Hypothalamus (tissue), 51 donors: ENCODE results near the gene NSL1.
"Not testable (repeated sequence)": the region's sequence is repeated elsewhere in the genome, so short reads cannot be mapped to it uniquely, and the experiment has no call there.

Experiments used
- DNase-seq, 51 donors: peaks; one replicate each; lab custom pipeline; 2025; lab: John Stamatoyannopoulos, UW

The NSL1 gene

DNA sequence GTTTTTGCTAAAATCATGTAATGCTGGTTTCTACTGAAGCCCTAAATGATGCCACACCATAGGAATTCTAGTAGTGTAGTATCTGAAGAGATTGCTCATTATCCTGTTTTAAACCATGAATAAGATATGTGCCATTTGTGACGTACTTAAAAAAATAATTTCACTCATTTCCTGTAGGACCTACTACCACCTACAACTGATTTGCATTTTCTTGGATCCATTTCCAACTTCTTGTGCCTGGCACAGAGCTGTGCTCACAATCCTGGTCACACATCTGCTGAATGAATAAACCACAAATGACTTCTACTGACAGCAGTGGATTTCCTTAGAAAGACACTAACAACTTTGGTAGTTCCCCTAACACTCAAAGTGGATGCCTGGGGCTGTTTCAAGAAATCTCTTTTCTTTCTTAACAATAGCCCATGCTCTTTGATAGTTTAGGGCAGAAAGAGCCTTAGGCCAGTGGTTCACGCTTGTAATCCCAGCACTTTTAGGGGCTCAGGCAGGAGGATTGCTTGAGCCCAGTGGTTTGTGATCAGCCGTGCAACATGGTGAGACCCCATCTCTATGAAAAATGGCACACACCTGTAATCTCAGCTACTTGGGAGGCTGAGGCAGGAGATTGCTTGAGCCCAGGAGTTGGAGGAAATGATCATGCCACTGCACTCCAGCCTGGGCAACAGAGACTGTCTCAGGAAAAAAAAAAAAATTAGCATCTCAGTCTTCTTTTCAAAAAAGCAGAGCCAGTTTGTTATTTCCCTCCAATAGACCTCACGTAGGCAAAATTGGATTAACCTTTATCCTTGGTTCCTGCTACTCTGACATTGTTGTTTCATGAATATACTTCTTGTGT lies 78.9 kb downstream of the NSL1 start:
- no peak for DNase-seq

DNA sequence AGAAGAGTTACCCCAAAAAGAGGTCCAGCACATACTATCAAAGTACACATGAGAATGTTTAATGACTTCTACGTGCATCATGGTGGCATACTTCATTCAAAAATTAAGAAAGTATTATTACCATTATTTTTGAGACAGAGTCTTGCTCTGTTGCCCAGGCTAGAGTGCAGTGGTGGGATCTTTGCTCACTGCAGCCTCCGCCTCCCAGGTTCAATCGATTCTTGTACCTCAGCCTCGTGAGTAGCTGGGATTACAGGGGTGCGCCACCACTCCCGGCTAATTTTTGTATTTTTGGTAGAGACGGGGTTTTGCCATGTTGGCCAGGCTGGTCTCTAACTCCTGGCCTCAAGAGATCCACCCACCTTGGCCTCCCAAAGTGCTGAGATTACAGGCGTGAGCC lies 79.6 kb downstream of the NSL1 start:
- DNase-seq: not testable (repeated sequence)

DNA sequence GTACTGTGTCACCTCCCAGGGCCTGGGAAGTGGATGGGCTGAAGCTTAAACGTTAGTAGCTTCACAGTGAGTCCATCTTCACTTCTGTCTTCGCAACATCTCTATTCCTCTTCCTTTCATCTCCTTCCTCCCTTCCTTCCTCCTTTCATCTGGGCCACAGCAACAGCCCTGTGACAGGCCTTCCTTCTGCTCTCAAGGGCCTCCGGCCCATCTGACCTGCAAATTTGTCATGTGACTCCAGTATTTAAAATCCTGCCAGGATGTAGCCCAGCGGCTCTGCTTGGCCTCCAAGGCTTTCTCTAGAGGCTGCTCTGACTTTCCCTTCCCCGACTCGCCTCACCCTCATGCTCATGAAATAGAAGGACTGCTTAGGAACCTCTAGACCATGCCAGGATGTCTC lies 81.0 kb downstream of the NSL1 start:
- DNase-seq: peak in 1 of 51 donors; percentile 14

DNA sequence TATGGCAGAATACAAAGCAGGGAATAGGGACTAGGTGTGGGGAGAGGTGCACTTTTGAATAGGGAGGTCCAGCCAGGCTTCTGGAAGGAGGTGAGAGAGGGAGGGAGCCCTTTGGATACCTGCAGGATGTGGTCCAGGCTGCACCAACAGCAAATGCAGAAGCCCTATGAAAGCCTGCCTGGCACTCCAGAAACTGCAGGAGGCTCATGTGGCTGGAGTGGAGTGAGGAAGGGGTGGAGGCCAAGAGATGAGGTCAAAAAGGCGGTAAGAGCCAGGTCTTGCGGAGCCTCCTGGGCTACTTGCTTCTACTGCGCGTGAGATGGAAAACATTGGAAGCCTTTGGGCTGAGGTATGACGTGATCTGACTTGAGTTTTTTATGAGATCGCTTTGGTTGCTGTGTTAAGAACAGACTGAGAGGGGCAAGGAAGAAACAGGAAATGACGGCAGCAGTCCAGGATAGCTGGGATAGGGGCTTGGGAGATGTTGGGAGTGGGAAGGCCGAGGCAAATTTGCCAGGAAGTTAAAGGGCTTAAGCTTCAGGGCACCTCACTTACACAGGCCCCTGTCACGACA lies 87.5 kb downstream of the NSL1 start:
- DNase-seq: no peak

DNA sequence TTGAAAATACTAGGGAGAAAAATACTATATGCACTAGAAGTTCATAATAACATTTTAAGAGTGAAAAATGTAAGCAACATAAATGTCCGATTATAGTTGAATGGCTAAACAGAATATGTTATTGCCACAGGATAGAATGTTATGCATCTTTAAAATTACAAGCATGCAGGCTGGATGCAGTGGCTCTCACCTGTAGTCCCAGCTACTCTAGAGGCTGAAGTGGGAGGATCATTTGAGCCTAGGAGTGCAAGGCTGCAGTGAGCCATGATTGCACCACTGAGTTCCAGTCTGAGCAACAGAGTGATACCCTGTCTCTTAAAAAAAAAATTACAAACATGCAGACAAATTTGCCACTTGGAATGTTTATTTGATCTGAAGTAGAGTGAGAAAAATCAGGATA lies 88.9 kb downstream of the NSL1 start:
- no peak for DNase-seq

DNA sequence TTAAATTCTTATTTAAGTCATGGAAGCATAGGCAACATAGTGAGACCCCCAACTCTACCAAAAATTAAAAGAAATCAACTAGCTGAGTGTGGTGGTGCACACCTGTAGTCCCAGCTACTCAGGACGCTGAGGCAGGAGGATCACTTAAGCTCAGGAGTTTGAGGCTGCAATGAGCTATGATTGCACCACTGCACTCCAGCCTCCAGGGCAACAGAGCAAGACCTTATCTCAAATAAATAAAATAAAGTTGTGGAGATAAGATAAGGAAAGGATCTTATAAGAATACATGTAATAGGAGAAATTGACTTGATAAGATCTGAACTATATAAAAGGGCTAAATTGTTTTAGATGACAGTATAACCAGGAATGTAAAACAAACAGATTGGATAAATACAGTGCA lies 89.7 kb downstream of the NSL1 start:
- DNase-seq: no peak

DNA sequence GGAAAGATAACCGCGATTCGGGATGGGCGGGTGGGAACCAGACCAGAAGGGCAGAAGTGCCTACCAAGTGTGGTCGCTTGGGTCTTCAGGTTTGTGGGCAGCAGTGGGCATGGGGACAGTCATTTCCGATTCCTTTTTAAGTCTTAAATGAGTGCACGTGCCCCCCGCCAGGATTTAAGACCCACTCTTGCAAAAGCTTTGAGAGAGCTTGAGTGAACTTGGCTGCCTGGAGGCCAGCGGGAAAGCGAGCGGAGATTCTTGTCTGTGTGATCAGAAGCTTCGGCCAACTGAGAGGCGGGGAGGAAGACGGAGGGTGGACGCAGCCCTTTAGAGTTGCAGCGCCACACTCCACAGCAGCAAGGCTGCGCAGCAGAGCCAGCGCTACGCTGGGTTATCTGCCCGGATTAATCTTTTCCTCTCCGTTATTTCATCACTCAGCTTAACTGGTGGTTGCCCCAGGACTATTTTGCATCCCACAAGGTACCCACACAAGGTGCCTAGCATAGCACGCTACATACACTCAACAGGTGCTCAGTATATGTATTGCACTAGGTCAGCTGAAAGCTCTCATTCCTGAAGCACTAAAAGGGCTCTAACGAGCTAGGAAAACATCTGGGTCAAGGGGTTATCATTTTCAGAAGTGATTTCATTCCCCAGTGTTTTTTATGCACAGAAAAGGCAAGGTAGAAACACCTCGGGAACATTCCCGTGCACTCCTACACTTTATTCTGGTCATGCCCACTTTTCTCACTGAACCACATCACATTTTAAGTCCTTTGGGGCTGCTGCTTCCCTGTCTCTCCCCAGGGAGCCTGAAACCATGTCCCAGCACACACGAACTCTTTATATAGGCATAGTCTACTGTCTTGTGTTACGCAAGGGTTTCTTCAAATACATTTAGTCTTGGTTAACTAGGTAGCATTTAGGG lies 90.4 kb downstream of the NSL1 start:
- peak in 29 of 51 donors; percentile 4 to 65 (median 26) for DNase-seq

DNA sequence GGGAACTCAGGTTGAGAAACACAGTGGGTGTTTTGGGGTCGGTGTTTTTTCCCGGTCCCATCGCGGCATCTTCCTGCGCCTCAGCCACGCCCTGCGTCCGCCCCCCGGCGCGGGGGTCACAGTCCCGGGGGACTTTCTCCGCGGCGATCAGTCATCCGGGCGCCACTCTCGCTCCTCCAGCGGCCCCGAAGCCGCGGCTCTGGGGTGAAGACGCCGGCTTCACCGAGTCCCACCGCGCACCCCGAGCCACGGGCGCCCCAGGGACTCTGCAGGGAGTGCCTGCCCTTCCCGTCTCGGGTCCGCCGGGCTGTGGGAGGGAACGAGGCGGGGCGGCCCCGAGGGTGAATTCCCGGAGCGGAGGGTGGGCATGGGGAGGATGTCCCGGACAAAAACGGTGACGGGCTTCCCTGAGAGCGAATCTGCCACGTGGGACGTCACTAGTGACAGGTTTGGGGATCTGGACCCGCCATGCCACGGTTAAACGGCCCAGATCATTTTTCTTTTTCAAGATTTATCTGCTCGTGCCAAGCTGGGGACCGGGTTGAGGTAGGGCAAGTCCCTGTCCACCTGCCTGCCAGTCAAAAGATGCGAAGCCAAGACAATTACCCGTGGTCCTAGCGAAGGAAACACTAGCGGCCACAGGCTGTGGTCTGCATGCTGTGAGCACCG lies 91.2 kb downstream of the NSL1 start:
- peak in 14 of 51 donors; percentile 8 to 56 (median 28) for DNase-seq

DNA sequence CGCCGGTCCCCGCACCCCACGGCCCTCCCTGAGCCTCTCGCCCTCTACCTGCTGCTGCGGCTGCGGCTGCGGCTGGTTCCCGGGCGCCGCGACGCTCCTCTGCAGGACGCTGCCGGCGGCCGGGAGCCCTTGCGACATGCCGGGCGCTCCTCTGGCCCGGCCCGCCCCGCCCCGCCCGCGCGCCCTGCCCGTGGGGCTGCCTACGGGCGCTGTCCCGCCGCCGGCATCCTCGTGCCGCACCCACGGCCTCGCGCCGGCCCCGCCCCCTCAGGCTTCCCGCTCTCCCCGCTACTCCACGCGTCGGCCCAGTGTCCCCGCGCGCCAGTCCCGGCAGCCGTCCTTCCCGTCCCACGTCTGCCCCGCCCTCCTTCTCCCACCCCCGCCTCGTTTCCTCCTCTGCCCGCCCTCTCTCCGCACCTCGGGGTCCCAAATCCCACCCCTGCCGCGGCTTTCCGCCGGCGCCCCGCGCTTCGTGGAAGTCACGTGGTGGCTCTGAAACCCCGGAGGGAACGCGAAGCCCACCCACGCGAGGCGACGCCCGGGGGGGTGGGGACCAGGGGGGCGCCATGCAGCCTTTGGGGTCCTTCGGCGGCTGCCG lies 91.9 kb downstream of the NSL1 start, which contains the start of gene BATF3:
Gene BATF3 (minus strand): TSS at position 216 of the 598 bp plus-strand sequence. CDS start 78 bp downstream, at position 138.
- peak in 8 of 51 donors; percentile 8 to 43 (median 27) for DNase-seq

DNA sequence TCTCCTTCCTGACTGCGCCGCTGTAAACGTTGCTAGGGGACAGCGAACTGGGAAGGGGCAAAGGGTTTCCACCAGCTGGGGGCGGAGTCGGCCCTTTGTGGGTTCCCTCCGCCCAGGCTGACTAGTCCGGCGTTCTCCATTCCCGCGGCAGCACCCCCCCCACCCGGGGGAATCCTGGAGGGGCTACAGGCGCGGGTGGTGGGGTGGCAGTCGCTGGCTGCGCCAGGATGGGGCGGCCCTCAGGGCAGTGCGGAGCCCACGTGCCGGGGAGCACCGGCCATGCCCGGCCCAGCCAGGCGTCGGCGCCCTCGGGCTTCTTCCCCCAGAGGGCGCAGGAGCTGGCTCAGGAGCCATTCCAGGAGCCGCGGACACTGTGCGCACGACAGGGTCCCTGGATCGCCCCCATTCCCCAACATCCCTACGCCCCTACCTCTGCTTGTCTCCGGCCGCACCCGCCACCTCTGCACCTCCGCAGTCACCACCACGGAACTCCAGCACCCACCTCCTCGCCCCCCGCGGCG lies 92.4 kb downstream of the NSL1 start:
- peak in 9 of 51 donors; percentile 8 to 46 (median 23) for DNase-seq

DNA sequence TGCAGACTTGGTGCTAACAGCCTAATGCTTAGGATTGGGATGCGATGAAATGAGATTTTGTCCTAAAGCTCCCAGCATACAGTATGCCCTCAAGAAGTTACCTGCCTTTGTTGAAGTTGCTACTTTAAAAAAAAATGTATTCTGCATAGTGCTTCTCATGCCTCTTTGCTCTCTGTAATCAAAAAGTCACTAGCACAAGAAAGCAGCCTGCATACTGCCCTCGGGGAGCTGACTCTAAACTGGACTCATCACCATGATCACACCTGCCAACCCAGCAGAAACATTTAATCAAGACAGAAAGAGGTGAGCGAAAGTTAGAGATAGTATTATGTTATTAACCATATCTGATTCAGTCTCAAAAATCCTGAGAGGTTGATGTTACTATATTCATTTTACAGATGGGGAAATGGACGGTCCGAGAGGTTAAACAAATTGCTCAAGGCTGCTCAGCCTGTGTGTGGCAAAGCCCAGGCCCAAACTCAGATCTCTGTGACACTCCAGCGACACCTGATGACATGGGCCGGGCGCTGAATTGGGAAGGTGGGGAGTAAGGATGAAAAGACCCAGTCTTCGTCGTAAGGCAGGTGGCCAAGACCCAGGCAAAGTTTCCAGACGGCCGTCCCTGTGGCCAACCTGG lies 93.0 kb downstream of the NSL1 start:
- DNase-seq: no peak

DNA sequence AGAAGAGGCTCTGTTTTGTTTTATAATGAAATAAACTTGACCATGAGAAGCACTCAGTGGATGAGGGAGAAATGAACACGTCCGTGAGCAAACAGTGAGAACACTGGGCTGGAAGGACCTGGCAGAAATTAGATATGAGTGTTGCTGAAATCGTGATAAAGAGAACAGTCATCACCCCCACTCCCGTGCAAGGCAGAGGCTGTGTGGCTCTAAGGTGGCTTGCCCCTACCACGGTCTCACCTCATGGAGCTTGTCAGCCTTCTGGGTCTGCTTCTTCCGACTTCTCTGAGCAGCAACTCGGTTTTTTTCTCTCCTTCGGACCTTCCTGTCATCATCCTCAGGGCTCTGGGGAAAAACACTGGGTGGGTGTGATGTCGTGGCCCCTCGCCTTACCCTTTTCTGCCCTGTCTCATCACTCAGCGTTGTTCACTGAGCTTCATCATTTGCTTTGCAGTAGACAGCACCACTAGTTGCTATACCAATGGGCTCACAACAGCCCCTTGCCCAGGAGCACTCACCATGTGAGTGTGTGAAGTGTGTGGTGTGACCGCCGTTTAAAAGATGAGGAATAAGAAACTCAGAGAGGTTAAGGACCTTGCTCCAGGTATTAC lies 94.8 kb downstream of the NSL1 start:
- no peak for DNase-seq

DNA sequence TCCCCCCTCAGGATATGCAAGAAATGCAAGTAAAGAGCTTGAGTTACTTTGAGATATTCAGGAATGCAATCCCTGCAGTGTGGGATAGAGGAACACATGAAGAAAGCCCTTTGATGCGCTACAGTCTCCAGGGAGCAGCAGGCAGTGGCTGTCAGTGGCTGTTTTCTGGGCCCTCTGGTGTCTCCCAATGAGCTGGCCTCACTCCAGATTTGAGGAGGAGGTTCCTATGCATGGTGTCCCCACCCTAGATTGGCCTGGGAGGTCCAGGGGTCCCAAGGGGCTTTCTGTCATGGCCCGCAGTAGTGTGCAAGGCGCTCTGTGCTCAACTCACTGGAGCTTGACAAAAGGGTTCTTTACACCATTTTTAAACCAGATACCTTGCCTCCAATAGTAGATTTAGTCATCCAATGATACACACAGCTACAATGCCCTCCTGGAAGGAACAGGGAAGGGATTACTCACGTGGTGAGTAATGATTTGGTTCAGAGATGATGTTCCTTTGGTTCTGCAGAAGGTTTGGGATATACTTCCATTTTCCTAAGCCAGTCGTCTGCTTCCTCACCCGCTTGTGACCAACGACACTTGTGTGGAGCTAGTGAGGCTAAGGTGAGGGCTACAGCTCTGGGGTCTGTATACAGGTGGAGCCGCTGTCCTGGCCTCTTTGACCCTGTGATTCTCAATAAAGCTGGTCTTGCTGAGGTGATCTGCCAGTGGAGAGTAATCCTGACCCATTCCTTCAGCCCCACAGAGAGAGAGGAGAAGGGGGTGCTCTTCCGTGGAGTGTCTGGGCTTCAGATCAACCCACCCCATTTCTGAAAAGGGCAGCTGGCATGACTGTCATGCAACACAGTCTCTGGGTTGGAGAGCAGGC lies 98.6 kb downstream of the NSL1 start:
- no peak for DNase-seq

DNA sequence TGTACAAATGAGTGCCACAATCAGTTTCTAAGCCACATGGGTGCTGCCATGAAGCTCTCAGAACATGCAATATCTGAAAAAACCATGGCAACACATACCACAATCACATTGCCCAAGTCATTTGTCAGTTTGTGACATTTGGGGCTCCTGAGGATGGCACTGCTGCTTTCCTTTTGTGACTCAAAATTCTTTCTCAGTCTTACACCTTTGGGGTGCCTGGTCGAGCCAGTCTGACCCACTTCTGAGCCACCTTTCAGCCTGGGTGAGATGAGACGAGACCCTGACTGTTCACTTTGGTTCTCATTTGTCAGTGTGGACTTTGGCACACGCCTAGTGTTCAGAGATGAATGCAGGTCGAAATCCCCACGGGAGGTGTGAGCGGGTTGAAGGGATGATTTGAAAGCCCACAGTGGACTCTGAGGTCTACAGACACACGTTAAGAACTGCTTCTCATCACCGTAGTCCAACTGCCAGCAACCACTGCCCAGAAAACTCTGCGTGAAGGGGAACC lies 100.0 kb downstream of the NSL1 start:
- no peak for DNase-seq

DNA sequence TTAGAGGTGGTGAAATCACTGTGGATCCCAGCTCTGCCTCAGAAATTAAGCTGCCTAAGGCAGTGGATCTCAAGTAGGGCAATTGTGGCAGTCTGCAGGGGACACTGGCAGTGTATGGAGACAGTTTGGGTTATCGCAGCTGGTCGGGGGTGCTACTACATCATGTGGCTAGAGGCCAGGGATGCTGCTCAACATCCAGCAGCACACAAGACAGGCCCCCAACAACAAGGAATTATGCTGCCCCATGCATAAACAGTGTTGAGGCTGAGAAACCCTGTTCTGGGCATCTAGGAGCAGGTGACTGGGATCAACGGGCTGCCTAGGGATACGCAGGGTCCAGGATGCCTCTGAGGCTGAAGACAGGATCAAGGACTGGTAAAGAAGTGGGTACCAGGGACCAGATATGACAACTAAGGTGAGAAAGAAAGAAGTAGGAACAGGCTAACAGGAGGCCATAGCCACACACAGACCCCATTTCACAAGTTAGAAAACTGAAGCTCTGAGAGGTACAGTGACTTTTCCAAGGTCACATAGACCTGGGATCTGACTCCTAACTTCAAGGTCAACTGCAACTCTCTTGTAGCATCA lies 100.7 kb downstream of the NSL1 start:
- no peak for DNase-seq

DNA sequence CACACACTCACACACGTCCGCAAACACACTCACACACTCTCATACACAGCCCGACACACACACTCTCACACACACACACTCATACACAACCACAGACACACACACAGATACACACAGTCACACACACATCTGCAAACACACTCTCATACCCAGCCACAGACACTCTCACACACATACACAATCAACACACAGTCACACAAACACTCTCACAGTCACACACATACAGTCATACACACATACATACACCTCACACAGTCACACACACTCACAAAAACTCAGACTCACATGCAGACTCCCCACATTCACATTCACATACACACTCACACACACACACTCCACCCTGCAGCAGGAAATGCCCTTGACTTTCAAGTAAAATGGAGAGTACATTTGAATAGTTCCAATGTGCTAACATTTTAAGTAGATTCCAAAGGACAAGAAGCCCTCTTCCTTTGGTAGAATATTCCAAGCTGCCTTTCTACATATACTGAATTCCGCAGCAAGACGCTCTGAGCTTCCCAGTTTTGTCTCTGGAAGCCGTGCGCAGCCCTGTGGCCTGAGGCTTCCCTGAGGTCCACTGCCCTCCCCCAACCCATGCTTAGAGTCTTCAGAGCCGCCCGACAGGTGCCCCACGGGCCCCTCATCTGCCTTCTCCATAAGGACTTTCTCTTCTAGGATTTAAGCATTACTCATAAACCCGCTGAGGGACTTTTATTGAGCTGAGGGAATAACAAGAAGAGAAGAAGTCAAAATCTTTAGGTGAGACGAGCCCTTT lies 101.6 kb downstream of the NSL1 start:
- DNase-seq: no peak
